Measurements from ENCODE around the gene DZIP3.
"Not testable (repeated sequence)": the region's sequence is repeated elsewhere in the genome, so short reads cannot be mapped to it uniquely, and the experiment has no call there.

The DZIP3 gene

DNA sequence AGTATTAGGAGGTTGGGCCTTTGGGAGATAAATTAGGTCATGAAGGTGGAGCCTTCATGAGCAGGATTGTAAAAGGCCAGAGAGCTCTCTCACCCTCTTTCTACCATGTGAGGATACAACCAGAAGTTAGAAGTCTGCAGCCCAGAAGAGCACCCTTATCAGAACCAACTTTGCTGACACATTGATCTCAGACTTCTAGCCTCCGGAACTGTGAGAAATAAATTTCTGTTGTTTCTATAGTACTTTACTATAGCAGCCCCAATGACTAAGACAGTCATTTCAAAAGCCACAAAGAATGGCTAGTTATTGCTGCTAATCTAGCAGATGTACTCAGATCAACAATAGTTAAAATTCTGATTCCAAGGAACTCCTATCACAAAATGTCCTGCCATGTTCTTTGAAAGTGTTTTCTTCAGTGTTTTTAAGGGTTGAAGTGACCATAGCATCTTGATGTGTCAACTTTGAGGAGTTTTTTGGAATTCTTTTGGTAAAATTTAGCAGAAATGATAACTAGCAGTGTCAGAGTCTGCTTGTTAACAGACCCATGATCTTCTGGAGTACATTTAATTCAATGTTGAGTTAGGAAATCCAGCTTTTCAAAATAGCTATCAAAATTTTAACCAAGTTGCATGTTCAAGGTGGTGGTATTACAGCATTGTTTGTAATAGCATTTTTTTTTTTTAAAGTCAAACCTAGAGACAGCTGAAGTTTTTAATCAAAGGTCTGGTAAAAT is 10.3 kb downstream of the DZIP3 start:
- DNase-seq, result peak; percentile 73

- peak; percentile 17 for DNase-seq
Observed at GRCh38 chr3:108602249-108602934, 12.9 kb downstream of the DZIP3 start.

DNA sequence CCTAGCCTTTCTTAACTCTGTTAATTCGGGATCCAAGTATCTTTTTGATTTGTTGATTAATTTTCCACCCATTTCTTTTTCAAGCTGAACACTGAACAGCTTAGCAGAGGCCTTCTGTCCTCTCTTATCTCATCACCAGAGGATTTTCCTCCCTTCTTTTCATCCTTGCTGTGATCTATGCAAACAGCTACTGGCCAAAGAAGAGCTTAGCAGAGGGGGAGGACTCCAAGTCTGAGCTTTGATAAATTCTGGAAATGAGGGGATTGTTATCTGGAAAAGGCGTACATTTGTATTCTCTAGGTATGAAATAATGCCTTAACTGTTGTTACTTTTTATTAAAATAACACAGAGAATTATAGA is 13.4 kb downstream of the DZIP3 start:
- DNase-seq, result no peak

- DNase-seq, result peak; percentile 19
Observed at GRCh38 chr3:108603691-108604090, 14.2 kb downstream of the DZIP3 start.

DNA sequence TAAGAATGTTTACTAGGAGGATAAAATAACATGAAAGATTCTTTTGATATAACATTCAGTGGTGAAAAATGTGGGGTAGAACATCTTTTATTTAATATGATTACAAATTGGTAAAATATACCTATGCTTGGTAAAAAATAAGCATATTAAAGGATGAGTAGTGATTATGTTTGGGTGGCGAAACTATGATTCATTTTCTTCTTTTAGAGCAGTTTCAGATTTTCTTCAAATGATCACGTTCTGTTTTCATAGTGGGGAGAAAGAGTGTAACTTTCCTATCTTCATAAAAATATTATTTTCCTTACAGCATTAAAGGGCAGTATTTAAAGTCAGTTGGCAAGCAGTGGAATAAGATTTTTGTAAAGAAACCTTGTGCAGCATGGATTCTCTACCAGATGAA is 15.5 kb downstream of the DZIP3 start:
- no peak for DNase-seq

DNA sequence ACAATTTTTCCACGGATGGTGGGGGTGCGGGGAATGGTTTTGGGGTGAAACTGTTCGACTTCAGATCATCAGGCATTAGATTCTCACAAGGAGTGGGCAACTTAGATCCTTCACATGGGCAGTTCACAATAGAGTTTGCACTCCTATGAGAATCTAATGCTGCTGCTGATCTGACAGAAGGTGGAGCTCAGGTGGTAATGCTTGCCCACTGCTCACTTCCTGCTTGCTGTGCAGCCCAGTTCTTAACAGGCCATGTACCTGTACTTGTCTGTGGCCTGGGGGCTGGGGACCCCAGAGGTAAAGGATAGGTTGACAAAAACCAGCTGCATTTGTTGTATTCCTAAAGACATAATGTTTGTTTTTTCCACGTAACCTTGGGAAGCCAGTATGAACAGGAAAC is 16.0 kb downstream of the DZIP3 start:
- DNase-seq, result no peak

DNA sequence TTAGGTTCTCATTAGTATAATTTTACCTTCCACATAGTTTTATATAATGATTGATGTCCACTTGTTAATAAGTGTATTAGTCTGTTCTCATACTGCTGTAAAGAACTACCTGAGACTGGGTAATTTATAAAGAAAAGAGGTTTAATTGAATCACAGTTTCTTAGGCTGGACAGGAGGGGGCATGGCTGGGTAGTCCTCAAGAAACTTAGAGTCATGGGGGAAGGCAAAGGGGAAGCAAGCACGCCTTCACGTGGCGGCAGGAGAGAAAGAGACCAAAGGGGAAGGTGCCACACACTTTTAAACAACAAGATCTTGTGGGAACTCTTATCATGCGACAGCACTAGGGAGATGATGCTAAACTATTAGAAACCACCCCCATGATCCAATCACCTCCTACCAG is 19.2 kb downstream of the DZIP3 start:
- no peak for DNase-seq

- DNase-seq, result no peak
Observed at GRCh38 chr3:108610651-108611050, 21.1 kb downstream of the DZIP3 start.

- DNase-seq, result not testable (repeated sequence)
Observed at GRCh38 chr3:108616090-108616489, 26.6 kb downstream of the DZIP3 start.

DNA sequence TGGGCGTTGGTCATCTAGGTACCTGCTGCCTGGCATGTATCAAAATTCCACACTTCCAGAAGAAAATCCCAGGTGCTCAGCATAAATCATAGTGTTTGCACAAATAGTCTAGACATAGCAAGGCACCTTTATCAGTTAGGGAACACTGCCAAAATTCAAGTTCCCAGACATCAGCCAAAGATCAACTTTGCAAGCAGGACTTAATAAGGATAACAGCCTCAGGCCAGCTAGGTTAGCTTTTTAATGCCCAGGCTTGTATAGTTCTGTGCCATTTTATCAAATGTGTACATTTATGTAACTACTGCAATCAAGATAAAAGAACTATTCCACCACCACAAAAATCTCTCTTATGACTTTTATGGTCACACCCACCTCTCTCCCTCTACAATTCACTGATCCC is 30.7 kb downstream of the DZIP3 start:
- no peak for DNase-seq

GRCh38 chr3:108623504-108623903 is 34.0 kb downstream of the DZIP3 start:
- no peak for DNase-seq

- no peak for DNase-seq
Observed at GRCh38 chr3:108629974-108630373, 40.5 kb downstream of the DZIP3 start.

- DNase-seq, result no peak
Observed at GRCh38 chr3:108642526-108642925, 53.0 kb downstream of the DZIP3 start.

GRCh38 chr3:108645364-108645763 is 55.8 kb downstream of the DZIP3 start:
- no peak for DNase-seq

DNA sequence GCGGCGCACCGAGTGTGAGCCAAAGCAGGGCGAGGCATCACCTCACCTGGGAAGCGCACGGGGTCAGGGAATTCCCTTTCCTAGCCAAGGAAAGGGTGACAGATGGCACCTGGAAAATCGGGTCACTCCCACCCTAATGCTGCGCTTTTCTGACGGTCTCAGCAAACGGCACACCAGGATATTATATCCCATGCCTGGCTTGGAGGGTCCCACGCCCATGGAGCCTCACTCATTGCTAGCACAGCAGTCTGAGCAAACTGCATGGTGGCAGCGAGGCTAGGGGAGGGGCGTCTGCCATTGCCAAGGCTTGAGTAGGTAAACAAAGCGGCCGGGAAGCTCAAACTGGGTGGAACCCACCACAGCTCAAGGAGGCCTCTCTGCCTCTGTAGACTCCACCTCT is 66.1 kb downstream of the DZIP3 start:
- DNase-seq, result not testable (repeated sequence)

GRCh38 chr3:108661699-108662098 is 72.2 kb downstream of the DZIP3 start:
- no peak for DNase-seq

- peak; percentile 75 for DNase-seq
Observed at GRCh38 chr3:108662142-108662738, 72.7 kb downstream of the DZIP3 start.

GRCh38 chr3:108664266-108664665 is 74.7 kb downstream of the DZIP3 start:
- no peak for DNase-seq

GRCh38 chr3:108667312-108667711 is 77.8 kb downstream of the DZIP3 start:
- no peak for DNase-seq

DNA sequence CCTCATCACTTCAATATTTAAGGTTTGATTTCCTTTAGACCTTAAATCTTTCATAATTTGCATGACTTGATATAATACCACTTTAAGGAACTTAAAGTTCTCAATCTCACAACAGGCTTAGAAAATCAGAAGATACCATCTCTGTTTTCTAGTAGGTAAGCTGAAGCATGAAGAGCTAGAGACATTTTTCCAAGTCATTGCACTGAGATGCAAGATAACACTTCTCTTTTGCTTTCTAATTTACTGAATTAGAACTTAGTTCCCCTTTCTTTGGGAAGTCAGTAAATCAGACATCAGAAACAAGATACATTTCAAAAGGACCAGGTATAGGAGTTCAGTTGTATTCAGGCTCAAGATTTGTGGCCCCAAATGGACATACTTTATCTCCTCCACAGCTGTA is 79.7 kb downstream of the DZIP3 start:
- DNase-seq, result no peak

GRCh38 chr3:108672701-108673100 is 83.2 kb downstream of the DZIP3 start:
- DNase-seq, result no peak

DNA sequence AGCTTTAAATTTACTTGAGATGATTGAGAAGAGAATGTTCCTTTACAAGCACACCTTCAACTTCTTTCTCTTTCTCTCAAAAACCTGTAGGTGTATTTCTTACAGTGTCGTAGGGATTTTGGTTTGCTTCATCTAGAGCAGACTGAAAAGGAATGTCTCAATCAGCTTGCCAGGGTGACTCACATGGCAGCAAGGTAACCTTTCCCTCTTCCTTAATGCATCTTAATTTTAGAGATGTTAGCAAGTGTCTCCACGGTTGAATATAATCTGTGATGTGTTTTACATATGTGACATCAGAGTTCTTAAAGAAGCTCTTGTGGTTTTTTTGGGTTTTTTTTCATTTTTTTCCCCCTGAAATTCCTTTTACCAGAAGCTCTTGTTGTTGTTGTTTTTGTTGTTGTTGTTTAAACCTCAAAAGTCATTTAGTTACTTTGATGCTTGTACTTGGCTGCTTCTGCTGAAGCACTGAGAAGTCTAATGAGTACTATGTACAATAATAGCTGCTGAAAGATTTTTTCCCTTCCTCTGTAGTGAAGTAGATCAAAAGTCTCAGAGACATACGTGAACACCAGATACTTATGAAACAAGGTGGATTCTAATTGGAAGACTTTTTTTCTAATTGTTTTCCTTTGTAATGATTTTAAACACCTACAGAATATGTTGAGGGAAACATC is 84.6 kb downstream of the DZIP3 start:
- no peak for DNase-seq

DNA sequence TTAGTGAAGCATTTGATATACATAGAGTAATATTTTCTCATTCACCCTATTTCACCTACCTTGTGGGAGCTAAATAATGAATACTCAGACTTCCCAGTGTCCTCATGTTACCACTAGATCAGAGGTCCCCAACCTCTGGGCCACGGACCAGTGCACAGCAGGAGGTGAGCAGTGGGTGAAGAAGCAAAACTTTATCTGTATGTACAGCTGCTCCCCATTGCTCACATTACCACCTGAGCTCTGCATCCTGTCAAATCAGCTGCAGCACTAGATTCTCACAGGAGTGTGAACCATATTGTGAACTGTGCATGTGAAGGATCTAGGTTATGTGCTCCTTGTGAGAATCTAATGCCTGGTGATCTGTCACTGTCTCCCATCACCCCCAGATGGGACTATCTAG is 88.3 kb downstream of the DZIP3 start:
- DNase-seq, result no peak

GRCh38 chr3:108692286-108692685 is 102.8 kb downstream of the DZIP3 start:
- not testable (repeated sequence) for DNase-seq

Data from activated CD4-positive, alpha-beta T cell treated with anti-CD3 and anti-CD28 coated beads, Interleukin-10, Interleukin-2, amounts not matched to agents 100 ng/mL and 50 ng/mL, durations not matched to agents 16 hours and 8 hours (primary cell).